ENCODE measurements around the gene TDRD12. TPM values are rescaled to one million over a fixed set of nuclear protein-coding genes. Genes with fewer than 3 reads are reported as not detected.

The TDRD12 gene
- polyA plus RNA-seq, 1 donor (not counting 4 experiments of a cell fraction or from before 2014, with no cell fraction given): 0.04 TPM

GRCh38 chr19:32824191-32824751 is 104.7 kb downstream of the TDRD12 start:
- no peaks in the 10 kb centered on the region for H3K9me3 ChIP-seq (ENCODE audit: control insufficient read depth, low read depth, low read length)
- no peak overlapping the region for H3K4me2 ChIP-seq (ENCODE audit: control insufficient read depth, extremely low read depth, insufficient read depth, low read depth, low read length)
- no peak overlapping the region for H3K9ac ChIP-seq (ENCODE audit: control insufficient read depth, extremely low read depth, insufficient read depth, low read length)
- H3K79me2 ChIP-seq (ENCODE audit: control insufficient read depth, insufficient read depth, low read length): no peaks in the 10 kb centered on the region
- no peak for DNase-seq (ENCODE audit: low read depth, low spot score)
- no peak for FAIRE-seq
- no peak overlapping the region for H2AFZ ChIP-seq (ENCODE audit: control insufficient read depth, low read length)
- H3K9me1 ChIP-seq (ENCODE audit: control insufficient read depth, extremely low read depth, insufficient read depth, low read length): no peaks in the 10 kb centered on the region
- peak in 1 of 3 experiments; percentile 10 for TF ChIP-seq CTCF (optimal IDR thresholded peaks at IDR 0.05 in 1 of 3, IDR thresholded peaks at IDR 0.05 in 1 of 3, conservative IDR thresholded peaks at IDR 0.05 in 1 of 3; ENCODE audit: extremely low read depth in 1 of 3, insufficient read depth in 2 of 3, low read length in 3 of 3)
- no peak for TF ChIP-seq EZH2 (IDR thresholded peaks at IDR 0.05; ENCODE audit: low read length)
- H4K20me1 ChIP-seq (ENCODE audit: control insufficient read depth, extremely low read depth, insufficient read depth, low read length): no peaks in the 10 kb centered on the region
- no peak overlapping the region for H3K27ac ChIP-seq (ENCODE audit: control insufficient read depth, insufficient read depth, low read length)
- dilution Hi-C loops (cut with MboI; ENCODE audit: extremely low pct_ligation_motif_present, low sequenced_read_pairs): no loop called here
- H3K36me3 ChIP-seq (ENCODE audit: control insufficient read depth in 2 of 2, extremely low read depth in 1 of 2, insufficient read depth in 2 of 2, low read length in 2 of 2): no peaks in the 10 kb centered on the region
- H3K4me1 ChIP-seq (ENCODE audit: control insufficient read depth, extremely low read depth, insufficient read depth, low read length): no peaks in the 10 kb centered on the region
- peaks cover 10% of the 10 kb centered on the region for H3K27me3 ChIP-seq (ENCODE audit: control insufficient read depth, extremely low read depth, insufficient read depth, low read length)
- no peak overlapping the region for H3K4me3 ChIP-seq (ENCODE audit: control insufficient read depth in 2 of 3, extremely low read depth in 1 of 3, insufficient read depth in 2 of 3, low read depth in 1 of 3, low read length in 3 of 3)

GRCh38 chr19:32824916-32825608 is 105.5 kb downstream of the TDRD12 start:
- H3K9me3 ChIP-seq (ENCODE audit: control insufficient read depth, low read depth, low read length): no peaks in the 10 kb centered on the region
- no peaks in the 10 kb centered on the region for H4K20me1 ChIP-seq (ENCODE audit: control insufficient read depth, extremely low read depth, insufficient read depth, low read length)
- dilution Hi-C loops (cut with MboI; ENCODE audit: extremely low pct_ligation_motif_present, low sequenced_read_pairs): no loop called here
- H2AFZ ChIP-seq (ENCODE audit: control insufficient read depth, low read length): no peak overlapping the region
- no peaks in the 10 kb centered on the region for H3K4me1 ChIP-seq (ENCODE audit: control insufficient read depth, extremely low read depth, insufficient read depth, low read length)
- no peak for TF ChIP-seq EZH2 (IDR thresholded peaks at IDR 0.05; ENCODE audit: low read length)
- TF ChIP-seq CTCF (optimal IDR thresholded peaks at IDR 0.05 in 1 of 3, IDR thresholded peaks at IDR 0.05 in 1 of 3, conservative IDR thresholded peaks at IDR 0.05 in 1 of 3; ENCODE audit: extremely low read depth in 1 of 3, insufficient read depth in 2 of 3, low read length in 3 of 3): no peak
- H3K36me3 ChIP-seq (ENCODE audit: control insufficient read depth in 2 of 2, extremely low read depth in 1 of 2, insufficient read depth in 2 of 2, low read length in 2 of 2): no peaks in the 10 kb centered on the region
- H3K27ac ChIP-seq (ENCODE audit: control insufficient read depth, insufficient read depth, low read length): no peak overlapping the region
- H3K27me3 ChIP-seq (ENCODE audit: control insufficient read depth, extremely low read depth, insufficient read depth, low read length): peaks cover 8% of the 10 kb centered on the region
- H3K79me2 ChIP-seq (ENCODE audit: control insufficient read depth, insufficient read depth, low read length): no peaks in the 10 kb centered on the region
- H3K9ac ChIP-seq (ENCODE audit: control insufficient read depth, extremely low read depth, insufficient read depth, low read length): no peak overlapping the region
- no peaks in the 10 kb centered on the region for H3K9me1 ChIP-seq (ENCODE audit: control insufficient read depth, extremely low read depth, insufficient read depth, low read length)
- no peak for FAIRE-seq
- H3K4me2 ChIP-seq (ENCODE audit: control insufficient read depth, extremely low read depth, insufficient read depth, low read depth, low read length): no peak overlapping the region
- no peak for DNase-seq (ENCODE audit: low read depth, low spot score)
- H3K4me3 ChIP-seq (ENCODE audit: control insufficient read depth in 2 of 3, extremely low read depth in 1 of 3, insufficient read depth in 2 of 3, low read depth in 1 of 3, low read length in 3 of 3): no peak overlapping the region
